Neural progenitor cell (in vitro differentiated cells): Measurements from ENCODE around the gene TLK2.

Experiments
- CTCF ChIP-seq: fragments of 200-600 bp; sonication (generic); IDR thresholded peaks from 2 replicates; pipeline ENCODE4 v1.5.1; 2017; ENCODE audit warnings: antibody characterized with exemption, mild to moderate bottlenecking
- EZH2 ChIP-seq: fragments of 200-600 bp; sonication (generic); IDR thresholded peaks from 2 replicates; pipeline ENCODE4 v1.6.1; 2017; ENCODE audit warnings: antibody characterized with exemption, mild to moderate bottlenecking, moderate library complexity

DNA sequence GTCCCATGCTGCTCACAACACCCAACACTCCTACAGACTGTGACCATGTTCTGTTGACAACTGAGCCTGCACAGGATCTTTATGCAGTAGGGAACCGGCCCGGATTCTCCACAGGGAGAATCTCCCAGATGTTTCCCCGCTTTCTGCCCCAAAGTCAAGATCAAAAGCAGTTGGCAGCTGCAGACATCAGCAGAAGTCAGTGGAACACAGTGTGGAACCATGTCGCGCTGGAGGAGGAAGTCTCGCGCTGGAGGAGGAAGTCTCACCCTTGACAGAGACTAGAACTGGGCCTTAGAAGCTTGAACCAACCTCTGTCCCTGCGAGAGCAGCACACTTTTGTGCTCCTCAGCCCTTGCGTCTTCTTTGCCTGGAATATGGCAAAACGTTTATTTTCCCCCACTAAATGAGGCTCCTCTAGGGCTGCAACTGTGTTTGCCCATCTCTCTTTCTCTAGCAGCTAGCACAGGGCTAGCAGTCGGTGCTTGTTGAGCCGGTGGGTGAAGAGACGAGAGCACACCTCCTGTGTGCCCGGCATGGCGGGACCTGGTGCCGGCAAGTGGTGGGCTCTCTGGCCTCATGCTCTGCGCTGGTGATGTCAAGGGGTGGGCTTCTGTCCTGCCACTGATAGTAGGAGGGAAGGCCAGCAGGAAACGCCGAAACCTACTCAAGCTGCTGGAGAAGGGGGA lies 146.7 kb downstream of the TLK2 start:
- TF ChIP-seq CTCF (no peak), EZH2 (no peak)
